Measurements from ENCODE around the gene TNFRSF19.

Gene TNFRSF19

DNA sequence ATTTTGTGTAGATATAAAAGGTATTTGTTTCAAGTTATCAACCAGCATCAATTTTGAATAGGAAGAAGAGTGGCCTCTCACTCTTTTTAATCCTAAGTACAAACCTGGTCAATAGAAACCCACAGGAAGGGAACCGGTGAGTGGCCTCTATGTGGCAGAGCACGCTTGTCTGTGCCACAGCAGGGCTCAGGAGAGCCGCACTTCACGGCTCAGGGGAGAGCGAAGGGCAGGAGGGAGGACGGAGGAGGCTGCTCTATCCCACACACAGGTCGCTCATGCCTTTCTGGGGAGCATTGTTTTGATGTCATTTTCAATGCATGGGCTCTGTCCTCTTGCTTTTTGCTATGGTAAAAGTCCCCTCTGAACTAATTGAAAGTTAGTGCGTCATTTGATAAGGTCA, 57.2 kb downstream of the TNFRSF19 start:
- no peak for DNase-seq (ENCODE audit: low read depth in 1 of 2, low spot score in 1 of 2)

DNA sequence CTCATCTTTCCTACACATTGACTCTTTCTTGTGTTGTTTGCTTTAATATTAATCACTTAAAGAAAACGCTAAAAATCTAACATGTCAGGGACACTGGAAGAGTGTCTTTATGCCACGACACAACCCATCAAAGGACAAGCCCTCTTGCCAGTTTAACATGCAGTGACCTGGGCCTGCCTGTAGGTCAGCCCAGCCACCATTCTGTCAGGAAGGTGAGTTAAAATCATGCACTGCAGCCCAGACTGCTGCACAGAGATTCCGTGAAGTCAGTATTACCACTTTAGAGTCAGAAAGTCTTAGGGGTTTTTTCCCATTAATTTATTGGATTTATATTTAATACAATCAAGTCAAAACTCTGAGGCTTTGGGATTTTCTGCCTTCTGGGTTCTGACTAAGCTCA, 58.0 kb downstream of the TNFRSF19 start:
- DNase-seq (ENCODE audit: low read depth in 1 of 2, low spot score in 1 of 2), result no peak

DNA sequence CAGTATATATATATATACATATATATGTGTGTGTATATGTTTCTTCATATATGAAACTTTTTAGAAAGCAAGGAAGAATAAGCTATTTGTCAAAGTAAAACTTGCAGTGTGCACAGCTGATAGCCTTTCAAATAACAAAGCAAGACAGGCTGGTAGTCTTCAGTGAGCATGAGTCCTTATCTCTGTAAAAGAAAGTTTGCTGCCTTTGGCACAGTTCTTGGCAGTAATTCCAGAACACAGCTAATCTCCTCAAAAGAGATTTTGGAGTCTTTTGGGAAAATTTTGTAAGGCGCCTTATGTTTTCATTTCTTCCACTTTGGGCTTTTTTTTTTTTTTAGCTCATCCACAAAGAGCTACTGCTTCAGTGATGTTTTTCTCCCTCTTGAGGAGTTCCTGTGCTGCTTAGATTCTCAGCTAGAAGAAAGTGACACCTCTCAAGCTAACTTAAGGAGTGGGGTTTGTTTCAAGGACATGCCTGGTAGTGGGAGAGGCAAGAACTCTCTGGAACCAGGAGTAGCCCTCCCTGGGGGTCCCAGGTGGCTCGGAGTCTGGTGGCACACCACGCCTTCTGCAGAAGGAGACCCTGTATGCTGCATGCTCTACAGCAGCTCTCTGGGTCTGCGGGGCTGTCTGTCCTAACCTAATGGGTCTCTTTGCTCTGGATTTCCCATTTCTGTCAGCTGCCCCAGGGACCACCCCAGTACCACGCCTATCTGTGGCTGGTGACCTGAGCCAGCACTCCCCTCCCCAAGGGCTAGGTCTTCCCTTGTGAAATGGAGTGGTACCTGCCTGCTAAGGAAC, 58.8 kb downstream of the TNFRSF19 start:
- no peak for DNase-seq (ENCODE audit: low read depth in 1 of 2, low spot score in 1 of 2)

DNA sequence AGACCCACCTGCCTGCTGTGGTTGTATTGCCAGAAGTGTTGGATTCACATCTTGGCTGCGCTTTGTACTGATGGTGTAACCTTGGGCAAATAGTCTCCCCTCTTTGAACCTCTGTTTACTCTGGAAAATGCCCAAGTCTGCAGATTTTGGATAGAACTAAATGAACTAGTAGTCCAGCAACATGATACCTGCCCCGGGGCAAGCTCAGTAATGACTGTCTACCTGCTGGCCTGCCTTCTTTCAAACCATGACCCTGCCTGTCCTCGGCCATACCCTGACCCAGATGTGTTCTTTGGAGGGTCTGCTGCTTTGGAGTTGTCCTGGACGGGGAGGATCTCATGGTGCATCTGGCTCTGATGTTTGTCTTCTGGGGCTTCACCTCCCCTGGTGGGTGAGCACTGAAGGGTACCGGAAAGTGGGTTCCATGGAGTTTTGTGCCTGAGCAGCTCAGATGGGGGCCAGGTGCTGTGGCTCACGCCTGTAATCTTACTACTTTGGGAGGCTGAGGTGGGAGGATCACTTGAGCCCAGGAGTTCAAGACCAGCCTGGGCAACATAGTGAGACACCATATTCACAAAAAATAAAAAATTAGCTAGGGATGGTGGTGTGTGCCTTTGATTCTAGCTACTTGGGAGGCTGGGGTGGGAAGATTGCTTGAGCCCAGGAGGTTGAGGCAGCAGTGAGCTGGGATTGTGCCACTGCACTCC, 59.5 kb downstream of the TNFRSF19 start:
- DNase-seq (ENCODE audit: low read depth in 1 of 2, low spot score in 1 of 2), result no peak

DNA sequence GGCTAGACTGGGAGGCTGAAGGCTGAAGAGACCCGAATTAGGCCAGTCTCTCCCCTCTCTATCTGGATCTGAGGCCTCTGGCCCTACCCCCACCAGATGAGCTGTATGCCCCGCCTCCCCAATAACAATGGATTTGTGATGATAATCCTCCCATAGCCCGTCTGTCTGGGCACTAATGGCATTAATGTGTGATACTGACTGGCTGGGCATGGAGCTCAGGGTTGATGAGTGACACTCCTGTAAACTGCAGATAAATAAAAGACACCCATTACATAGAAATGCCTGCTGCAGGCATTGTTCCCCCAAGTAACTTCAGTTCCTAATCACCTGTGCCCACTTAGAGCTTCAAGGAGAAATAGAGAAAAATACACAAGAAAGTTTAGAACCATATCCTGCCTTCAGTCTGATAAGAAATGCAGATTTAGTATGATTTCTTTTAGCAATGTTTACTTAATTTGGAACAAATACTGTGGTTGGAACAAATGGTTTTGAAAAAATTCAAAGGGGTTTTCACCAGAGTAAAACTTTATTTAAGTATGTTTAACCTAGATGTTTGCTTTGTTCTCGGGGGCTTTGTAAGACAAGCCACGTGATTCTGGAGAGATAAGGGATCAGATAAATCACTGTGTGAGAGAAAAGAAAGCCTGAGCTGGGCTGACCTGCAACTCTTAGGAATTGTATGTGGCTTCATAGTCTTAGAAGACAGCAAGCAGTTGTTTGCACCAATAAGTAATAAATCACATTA, 60.3 kb downstream of the TNFRSF19 start:
- DNase-seq (ENCODE audit: low read depth in 1 of 2, low spot score in 1 of 2), result no peak

GRCh38 chr13:23631311-23632047, 61.3 kb downstream of the TNFRSF19 start:
- no peak for DNase-seq (ENCODE audit: low read depth in 1 of 2, low spot score in 1 of 2)

GRCh38 chr13:23632048-23632582, 61.9 kb downstream of the TNFRSF19 start:
- no peak for DNase-seq (ENCODE audit: low read depth in 1 of 2, low spot score in 1 of 2)

DNA sequence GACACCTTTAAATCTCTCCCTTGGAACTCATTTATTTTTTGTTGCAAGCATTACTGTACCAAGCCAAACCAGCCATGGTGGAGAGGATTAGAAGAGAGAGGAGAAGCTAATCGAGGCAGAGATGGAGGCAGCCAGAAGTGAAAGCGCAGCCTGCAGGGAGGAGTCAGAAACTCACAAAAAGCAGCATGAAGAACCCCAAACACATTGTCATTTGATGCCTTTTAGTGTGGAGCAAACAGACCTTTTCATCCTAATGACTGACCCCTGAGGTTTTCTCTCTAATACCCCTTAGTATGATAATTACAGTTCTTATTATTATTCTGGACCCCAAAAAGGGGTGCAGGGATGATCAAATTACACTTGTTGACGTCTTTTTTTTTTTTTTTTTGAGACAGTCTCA, 62.5 kb downstream of the TNFRSF19 start:
- no peak for DNase-seq (ENCODE audit: low read depth in 1 of 2, low spot score in 1 of 2)

- no peak for DNase-seq (ENCODE audit: low read depth in 1 of 2, low spot score in 1 of 2)
Observed at GRCh38 chr13:23634897-23635296, 64.7 kb downstream of the TNFRSF19 start.

- DNase-seq (ENCODE audit: low read depth in 1 of 2, low spot score in 1 of 2), result no peak
Observed at GRCh38 chr13:23636360-23636759, 66.1 kb downstream of the TNFRSF19 start.

GRCh38 chr13:23637829-23638228, 67.6 kb downstream of the TNFRSF19 start:
- DNase-seq (ENCODE audit: low read depth in 1 of 2, low spot score in 1 of 2), result no peak

DNA sequence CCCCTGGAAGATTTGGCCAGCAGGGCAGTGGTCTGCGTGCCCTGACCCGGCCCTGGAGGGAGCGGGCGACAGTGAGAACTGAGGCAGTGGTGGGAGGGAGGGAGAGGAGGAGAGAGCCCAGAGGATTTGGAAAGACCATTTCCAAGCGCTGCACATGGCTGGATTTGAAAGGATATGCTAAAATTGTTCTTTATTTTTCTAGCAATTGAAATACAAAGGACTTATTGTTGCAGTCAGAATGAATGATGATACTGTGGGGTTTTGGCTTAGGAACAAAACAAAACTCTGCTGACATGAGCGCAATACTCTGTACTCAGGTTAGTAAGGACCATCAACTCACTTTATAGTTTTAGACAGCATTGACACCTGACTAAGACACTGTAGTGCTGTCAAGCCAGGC, 69.5 kb downstream of the TNFRSF19 start:
- DNase-seq (ENCODE audit: low read depth in 1 of 2, low spot score in 1 of 2), result no peak

- DNase-seq (ENCODE audit: low read depth in 1 of 2, low spot score in 1 of 2), result no peak
Observed at GRCh38 chr13:23642110-23642509, 71.9 kb downstream of the TNFRSF19 start.

GRCh38 chr13:23643338-23644125, 73.3 kb downstream of the TNFRSF19 start:
- DNase-seq (ENCODE audit: low read depth in 1 of 2, low spot score in 1 of 2), result no peak

- DNase-seq (ENCODE audit: low read depth in 1 of 2, low spot score in 1 of 2), result no peak
Observed at GRCh38 chr13:23644126-23644419, 73.9 kb downstream of the TNFRSF19 start.

GRCh38 chr13:23644527-23645138, 74.4 kb downstream of the TNFRSF19 start:
- no peak for DNase-seq (ENCODE audit: low read depth in 1 of 2, low spot score in 1 of 2)

DNA sequence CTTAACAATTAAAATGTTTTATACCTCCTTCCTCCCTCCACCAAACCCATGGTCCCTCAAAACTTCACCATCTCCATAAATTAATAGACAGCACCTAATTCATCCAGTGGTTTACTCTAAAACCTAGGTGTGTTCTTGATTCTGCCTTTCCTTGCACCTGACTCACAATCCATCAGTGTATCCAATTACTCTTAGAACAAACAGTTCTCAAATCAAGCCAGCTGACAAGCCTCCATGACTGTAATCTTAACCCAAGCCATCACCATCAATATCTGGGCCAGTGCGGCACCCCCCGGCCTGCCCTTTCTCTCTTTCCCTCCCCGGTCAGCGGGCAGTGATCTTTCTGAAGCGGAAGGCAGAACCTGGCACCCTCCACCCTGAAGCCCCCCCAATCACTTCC, 75.6 kb downstream of the TNFRSF19 start:
- DNase-seq (ENCODE audit: low read depth in 1 of 2, low spot score in 1 of 2), result no peak

DNA sequence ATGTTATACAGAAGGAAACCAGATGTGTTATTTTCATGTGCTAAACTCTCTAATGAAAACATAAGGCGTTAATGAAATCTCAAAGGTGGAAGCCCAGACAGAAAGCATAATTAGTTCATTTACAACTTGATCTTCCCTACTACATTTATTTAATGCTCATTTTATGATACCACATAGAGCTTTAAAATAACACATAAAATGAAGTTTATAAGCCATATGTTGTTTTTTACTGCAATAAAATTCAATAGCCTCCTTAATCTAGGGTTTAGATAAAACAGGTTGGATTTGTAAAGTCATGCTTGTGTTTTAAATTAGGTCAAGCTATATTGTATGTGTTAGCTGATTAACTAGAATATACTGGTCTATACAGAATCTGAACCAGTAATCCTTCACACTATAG, 81.2 kb downstream of the TNFRSF19 start:
- DNase-seq (ENCODE audit: low read depth in 1 of 2, low spot score in 1 of 2), result no peak

GRCh38 chr13:23651887-23652286, 81.7 kb downstream of the TNFRSF19 start:
- DNase-seq (ENCODE audit: low read depth in 1 of 2, low spot score in 1 of 2), result no peak

Data from activated CD4-positive, alpha-beta T cell treated with anti-CD3 and anti-CD28 coated beads, Interleukin-2, amount 50 U/mL, for 24 hours (primary cell).